ENCODE measurements around the gene MCRIP1. TPM values are rescaled to one million over a fixed set of nuclear protein-coding genes. Genes with fewer than 3 reads are reported as not detected.

Gene MCRIP1
- total and polyA plus RNA-seq, 9 donors = 113 to 147 (median 134) TPM

- H3K4me1 ChIP-seq (ENCODE audit: control insufficient read depth, insufficient read depth, low read length) = peaks cover 60% of the 10 kb centered on the region
Observed at GRCh38 chr17:81870131-81870980, 37.3 kb upstream of the MCRIP1 start.

GRCh38 chr17:81869221-81870130 is 36.4 kb upstream of the MCRIP1 start:
- no peaks in the 10 kb centered on the region for H3K9me3 ChIP-seq (replicated peaks; ENCODE audit: control insufficient read depth, low read depth, low read length)
- H3K4me1 ChIP-seq (ENCODE audit: control insufficient read depth, insufficient read depth, low read length) = peaks cover 60% of the 10 kb centered on the region
- peak; percentile 60 for DNase-seq
- no peaks in the 10 kb centered on the region for H3K27me3 ChIP-seq (ENCODE audit: control insufficient read depth, insufficient read depth, low read length)
- WGBS (ENCODE audit: insufficient coverage) = 27% methylated on average over 44 of the region's 52 CpGs
- peak overlapping the region; percentile 94 for H3K27ac ChIP-seq (ENCODE audit: low read length)
- peak overlapping the region; percentile 65 for H3K4me3 ChIP-seq (ENCODE audit: low read length)
- H3K36me3 ChIP-seq (ENCODE audit: control insufficient read depth, insufficient read depth, low read length) = peaks cover 49% of the 10 kb centered on the region

More at GRCh38 chr17:81870131-81870980, 37.3 kb upstream of the MCRIP1 start:
- Histone ChIP-seq H3K4me3 (ENCODE audit: low read length) (peak overlapping the region; percentile 65), H3K9me3 (replicated peaks; ENCODE audit: control insufficient read depth, low read depth, low read length) (no peaks in the 10 kb centered on the region), H3K27ac (ENCODE audit: low read length) (peak overlapping the region; percentile 94), H3K27me3 (ENCODE audit: control insufficient read depth, insufficient read depth, low read length) (no peaks in the 10 kb centered on the region), H3K36me3 (ENCODE audit: control insufficient read depth, insufficient read depth, low read length) (peaks cover 45% of the 10 kb centered on the region)
- WGBS (ENCODE audit: insufficient coverage) = under 1% methylated on average over 62 of the region's 65 CpGs
- peak; percentile 60 for DNase-seq

GRCh38 chr17:81868674-81869220 is 35.7 kb upstream of the MCRIP1 start:
- WGBS (ENCODE audit: insufficient coverage) = 63% methylated on average over 21 of the region's 30 CpGs
- H3K4me3 ChIP-seq (ENCODE audit: low read length) = no peak overlapping the region
- H3K27ac ChIP-seq (ENCODE audit: low read length) = peak overlapping the region; percentile 53
- DNase-seq = peak; percentile 65
- H3K36me3 ChIP-seq (ENCODE audit: control insufficient read depth, insufficient read depth, low read length) = peaks cover 56% of the 10 kb centered on the region
- peaks cover 60% of the 10 kb centered on the region for H3K4me1 ChIP-seq (ENCODE audit: control insufficient read depth, insufficient read depth, low read length)
- no peaks in the 10 kb centered on the region for H3K27me3 ChIP-seq (ENCODE audit: control insufficient read depth, insufficient read depth, low read length)
- no peaks in the 10 kb centered on the region for H3K9me3 ChIP-seq (replicated peaks; ENCODE audit: control insufficient read depth, low read depth, low read length)

GRCh38 chr17:81867991-81868673 is 35.0 kb upstream of the MCRIP1 start:
- Histone ChIP-seq H3K27me3 (ENCODE audit: control insufficient read depth, insufficient read depth, low read length) (no peaks in the 10 kb centered on the region), H3K27ac (ENCODE audit: low read length) (peak overlapping the region; percentile 29), H3K9me3 (replicated peaks; ENCODE audit: control insufficient read depth, low read depth, low read length) (no peaks in the 10 kb centered on the region), H3K4me1 (ENCODE audit: control insufficient read depth, insufficient read depth, low read length) (peaks cover 61% of the 10 kb centered on the region), H3K36me3 (ENCODE audit: control insufficient read depth, insufficient read depth, low read length) (peaks cover 62% of the 10 kb centered on the region), H3K4me3 (ENCODE audit: low read length) (no peak overlapping the region)
- 52% methylated on average over 21 of the region's 28 CpGs for WGBS (ENCODE audit: insufficient coverage)
- DNase-seq = no peak

GRCh38 chr17:81867170-81867990 is 34.3 kb upstream of the MCRIP1 start:
- 45% methylated on average over 21 of the region's 23 CpGs for WGBS (ENCODE audit: insufficient coverage)
- DNase-seq = peak; percentile 39
- peaks cover 61% of the 10 kb centered on the region for H3K4me1 ChIP-seq (ENCODE audit: control insufficient read depth, insufficient read depth, low read length)
- H3K27ac ChIP-seq (ENCODE audit: low read length) = peak overlapping the region; percentile 29
- peaks cover 64% of the 10 kb centered on the region for H3K36me3 ChIP-seq (ENCODE audit: control insufficient read depth, insufficient read depth, low read length)
- H3K27me3 ChIP-seq (ENCODE audit: control insufficient read depth, insufficient read depth, low read length) = no peaks in the 10 kb centered on the region
- no peaks in the 10 kb centered on the region for H3K9me3 ChIP-seq (replicated peaks; ENCODE audit: control insufficient read depth, low read depth, low read length)
- no peak overlapping the region for H3K4me3 ChIP-seq (ENCODE audit: low read length)

- no peak for DNase-seq
- Histone ChIP-seq H3K27ac (ENCODE audit: low read length) (no peak overlapping the region), H3K4me3 (ENCODE audit: low read length) (no peak overlapping the region), H3K9me3 (replicated peaks; ENCODE audit: control insufficient read depth, low read depth, low read length) (no peaks in the 10 kb centered on the region), H3K36me3 (ENCODE audit: control insufficient read depth, insufficient read depth, low read length) (peaks cover 64% of the 10 kb centered on the region), H3K27me3 (ENCODE audit: control insufficient read depth, insufficient read depth, low read length) (no peaks in the 10 kb centered on the region), H3K4me1 (ENCODE audit: control insufficient read depth, insufficient read depth, low read length) (peaks cover 63% of the 10 kb centered on the region)
- WGBS (ENCODE audit: insufficient coverage) = 72% methylated on average over 13 of the region's 18 CpGs
Observed at GRCh38 chr17:81866440-81867169, 33.5 kb upstream of the MCRIP1 start.

DNA sequence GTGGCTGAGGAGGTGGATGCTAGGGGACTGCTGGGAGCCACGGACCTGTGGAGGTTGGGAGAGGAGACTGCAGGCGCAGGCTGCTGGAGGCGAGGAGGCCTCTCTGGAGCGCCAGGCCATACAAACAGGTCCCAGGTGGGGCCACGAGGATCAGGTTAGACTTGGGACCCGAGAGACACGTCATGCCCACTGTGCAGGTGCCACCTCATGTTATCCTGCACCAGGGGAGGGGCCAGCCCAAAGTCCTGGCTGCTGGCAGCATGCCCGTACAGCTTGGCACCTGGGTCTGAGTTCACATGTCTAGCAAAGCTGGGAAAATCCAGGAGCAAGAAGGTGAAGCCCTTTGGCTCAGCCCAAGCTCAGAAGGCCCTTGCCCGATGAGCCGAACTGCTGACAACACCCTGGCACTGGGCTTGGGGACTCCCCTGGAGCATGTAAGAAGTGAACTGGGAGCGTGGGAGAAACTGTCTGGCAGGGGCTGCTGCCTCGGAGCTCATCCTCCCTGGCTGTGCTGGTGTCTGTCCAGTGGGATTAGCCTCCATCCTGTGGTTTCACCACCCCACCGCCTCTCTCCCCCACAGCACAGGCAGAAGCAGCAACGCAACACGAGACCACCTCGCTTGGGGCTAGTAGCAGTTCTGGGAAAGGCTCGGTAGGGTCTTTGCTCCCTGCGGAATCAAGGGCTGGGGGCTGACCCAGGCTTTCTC is 32.8 kb upstream of the MCRIP1 start:
- peak; percentile 40 for DNase-seq

GRCh38 chr17:81865358-81865732 is 32.3 kb upstream of the MCRIP1 start:
- Histone ChIP-seq H3K36me3 (ENCODE audit: control insufficient read depth, insufficient read depth, low read length) (peaks cover 64% of the 10 kb centered on the region), H3K4me3 (ENCODE audit: low read length) (no peak overlapping the region), H3K4me1 (ENCODE audit: control insufficient read depth, insufficient read depth, low read length) (peaks cover 64% of the 10 kb centered on the region), H3K27ac (ENCODE audit: low read length) (no peak overlapping the region), H3K9me3 (replicated peaks; ENCODE audit: control insufficient read depth, low read depth, low read length) (no peaks in the 10 kb centered on the region), H3K27me3 (ENCODE audit: control insufficient read depth, insufficient read depth, low read length) (no peaks in the 10 kb centered on the region)
- 95% methylated on average over 8 of the region's 8 CpGs for WGBS (ENCODE audit: insufficient coverage)
- no peak for DNase-seq

More for the DNA sequence above, 32.8 kb upstream of the MCRIP1 start:
- no peaks in the 10 kb centered on the region for H3K27me3 ChIP-seq (ENCODE audit: control insufficient read depth, insufficient read depth, low read length)
- H3K27ac ChIP-seq (ENCODE audit: low read length) = no peak overlapping the region
- peaks cover 64% of the 10 kb centered on the region for H3K36me3 ChIP-seq (ENCODE audit: control insufficient read depth, insufficient read depth, low read length)
- 67% methylated on average over 15 of the region's 18 CpGs for WGBS (ENCODE audit: insufficient coverage)
- H3K4me1 ChIP-seq (ENCODE audit: control insufficient read depth, insufficient read depth, low read length) = peaks cover 66% of the 10 kb centered on the region
- H3K4me3 ChIP-seq (ENCODE audit: low read length) = no peak overlapping the region
- H3K9me3 ChIP-seq (replicated peaks; ENCODE audit: control insufficient read depth, low read depth, low read length) = no peaks in the 10 kb centered on the region

Data from muscle of leg (tissue), 11 donors.